Activated CD8-positive, alpha-beta memory T cell treated with anti-CD3 and anti-CD28 coated beads, Interleukin-2, amount 10 ng/mL, durations not matched to agents 7 days and 5 days (primary cell): ENCODE measurements around the gene TAF4. TPM values are rescaled to one million over a fixed set of nuclear protein-coding genes. Genes with fewer than 3 reads are reported as not detected.
"Not testable (repeated sequence)": the region's sequence is repeated elsewhere in the genome, so short reads cannot be mapped to it uniquely, and the experiment has no call there.

Experiments used
- ATAC-seq: fragments of 150-1000 bp; cut with Tn5 transposase; one replicate; pipeline ENCODE4 v1.10.0; 2021; ENCODE audit warnings: moderate library complexity
- CTCF ChIA-PET: fragments of 350-600 bp; sonication (Branson Sonifier 250); formaldehyde crosslinking; loops from one replicate; lab custom pipeline; 2021; ENCODE audit warnings: antibody characterized with exemption; lab: Charles Lee
- DNase-seq: peaks from one replicate; pipeline ENCODE4 v3.0.0-alpha.2; 2020
- H3K27ac Mint-ChIP-seq: one replicate; pipeline ENCODE4 v1.8.0; 2021; ENCODE audit warnings: mild to moderate bottlenecking, mixed read lengths
- H3K27me3 Mint-ChIP-seq: one replicate; pipeline ENCODE4 v1.8.0; 2021; ENCODE audit warnings: mixed read lengths
- H3K36me3 Mint-ChIP-seq: one replicate; pipeline ENCODE4 v1.8.0; 2021; ENCODE audit warnings: mild to moderate bottlenecking, mixed read lengths
- H3K4me1 Mint-ChIP-seq: one replicate; pipeline ENCODE4 v1.8.0; 2021; ENCODE audit warnings: mixed read lengths
- H3K4me3 Mint-ChIP-seq: one replicate; pipeline ENCODE4 v1.8.0; 2021; ENCODE audit warnings: mild to moderate bottlenecking, moderate library complexity, mixed read lengths
- H3K9me3 Mint-ChIP-seq: one replicate; pipeline ENCODE4 v1.8.0; 2022; ENCODE audit warnings: low read depth, mixed read lengths
- total RNA-seq, 2 experiments: library from RNA; stranded (reverse); gene quantifications; one replicate each; pipeline ENCODE4 v1.2.3, GENCODE V29; 2021

The TAF4 gene
- total RNA-seq, 2 experiments from 2014 or later: 21.1 to 24.2 TPM

GRCh38 chr20:61974357-61974665, 91.4 kb downstream of the TAF4 start:
- no peak overlapping the region for H3K4me3 Mint-ChIP-seq
- H3K4me1 Mint-ChIP-seq: no peaks in the 10 kb centered on the region
- H3K9me3 Mint-ChIP-seq: no peaks in the 10 kb centered on the region
- no peak overlapping the region for H3K27ac Mint-ChIP-seq
- DNase-seq (no peak), ATAC-seq (no peak)
- CTCF ChIA-PET: no interaction called here
- H3K27me3 Mint-ChIP-seq: no peaks in the 10 kb centered on the region
- peaks cover 25% of the 10 kb centered on the region for H3K36me3 Mint-ChIP-seq

- ATAC-seq (no peak), DNase-seq (no peak)
- H3K27me3 Mint-ChIP-seq: no peaks in the 10 kb centered on the region
- H3K27ac Mint-ChIP-seq: no peak overlapping the region
- peaks cover 21% of the 10 kb centered on the region for H3K36me3 Mint-ChIP-seq
- CTCF ChIA-PET: no interaction called here
- no peaks in the 10 kb centered on the region for H3K4me1 Mint-ChIP-seq
- H3K4me3 Mint-ChIP-seq: no peak overlapping the region
- no peaks in the 10 kb centered on the region for H3K9me3 Mint-ChIP-seq
These were observed 91.9 kb downstream of the TAF4 start for GRCh38 chr20:61973515-61974356.

GRCh38 chr20:61972636-61973508, 92.8 kb downstream of the TAF4 start:
- Mint-ChIP-seq H3K4me1 (no peaks in the 10 kb centered on the region), H3K4me3 (no peak overlapping the region), H3K36me3 (peaks cover 21% of the 10 kb centered on the region), H3K9me3 (no peaks in the 10 kb centered on the region), H3K27me3 (no peaks in the 10 kb centered on the region), H3K27ac (no peak overlapping the region)
- CTCF ChIA-PET: no interaction called here
- DNase-seq (no peak), ATAC-seq (no peak)

- DNase-seq, CTCF ChIA-PET, H3K4me3 Mint-ChIP-seq, H3K4me1 Mint-ChIP-seq, H3K27me3 Mint-ChIP-seq, H3K27ac Mint-ChIP-seq, ATAC-seq, H3K9me3 Mint-ChIP-seq: not testable (repeated sequence)
- peaks cover 13% of the 10 kb centered on the region for H3K36me3 Mint-ChIP-seq
These were observed 94.1 kb downstream of the TAF4 start for GRCh38 chr20:61971595-61971994.

- H3K4me1 Mint-ChIP-seq: no peaks in the 10 kb centered on the region
- H3K27me3 Mint-ChIP-seq: no peaks in the 10 kb centered on the region
- H3K9me3 Mint-ChIP-seq: no peaks in the 10 kb centered on the region
- peaks cover 13% of the 10 kb centered on the region for H3K36me3 Mint-ChIP-seq
- no peak for DNase-seq
- CTCF ChIA-PET: no interaction called here
- no peak overlapping the region for H3K27ac Mint-ChIP-seq
- H3K4me3 Mint-ChIP-seq: no peak overlapping the region
- no peak for ATAC-seq
These were observed 95.3 kb downstream of the TAF4 start for GRCh38 chr20:61970357-61970756.

- DNase-seq: no peak
- Mint-ChIP-seq H3K27ac (no peak overlapping the region), H3K27me3 (peaks cover 5% of the 10 kb centered on the region), H3K9me3 (no peaks in the 10 kb centered on the region), H3K36me3 (peaks cover 10% of the 10 kb centered on the region), H3K4me3 (no peak overlapping the region), H3K4me1 (no peaks in the 10 kb centered on the region)
- CTCF ChIA-PET: no interaction called here
- no peak for ATAC-seq
These were observed 95.9 kb downstream of the TAF4 start for GRCh38 chr20:61969806-61970205.

- Mint-ChIP-seq H3K9me3 (no peaks in the 10 kb centered on the region), H3K36me3 (peaks cover 5% of the 10 kb centered on the region), H3K27ac (no peak overlapping the region), H3K4me3 (no peak overlapping the region), H3K4me1 (no peaks in the 10 kb centered on the region), H3K27me3 (peaks cover 11% of the 10 kb centered on the region)
- ATAC-seq (no peak), DNase-seq (no peak)
- CTCF ChIA-PET: no interaction called here
These were observed 96.7 kb downstream of the TAF4 start for GRCh38 chr20:61968932-61969331.

GRCh38 chr20:61968036-61968810, 97.5 kb downstream of the TAF4 start:
- no peak overlapping the region for H3K4me3 Mint-ChIP-seq
- H3K4me1 Mint-ChIP-seq: no peaks in the 10 kb centered on the region
- no peak for ATAC-seq
- no peak overlapping the region for H3K27ac Mint-ChIP-seq
- H3K36me3 Mint-ChIP-seq: peaks cover 2% of the 10 kb centered on the region
- CTCF ChIA-PET: no interaction called here
- peaks cover 15% of the 10 kb centered on the region for H3K27me3 Mint-ChIP-seq
- no peaks in the 10 kb centered on the region for H3K9me3 Mint-ChIP-seq
- no peak for DNase-seq

GRCh38 chr20:61967300-61967699, 98.4 kb downstream of the TAF4 start:
- Mint-ChIP-seq H3K27ac (no peak overlapping the region), H3K4me1 (no peaks in the 10 kb centered on the region), H3K27me3 (peaks cover 15% of the 10 kb centered on the region), H3K4me3 (no peak overlapping the region), H3K9me3 (no peaks in the 10 kb centered on the region), H3K36me3 (peaks cover 2% of the 10 kb centered on the region)
- ATAC-seq: no peak
- CTCF ChIA-PET: no interaction called here
- DNase-seq: no peak

- ATAC-seq (no peak), DNase-seq (peak; percentile 35)
- Mint-ChIP-seq H3K4me1 (no peaks in the 10 kb centered on the region), H3K36me3 (no peaks in the 10 kb centered on the region), H3K4me3 (no peak overlapping the region), H3K27ac (no peak overlapping the region), H3K9me3 (no peaks in the 10 kb centered on the region), H3K27me3 (peaks cover 15% of the 10 kb centered on the region)
- CTCF ChIA-PET: no interaction called here
These were observed 99.0 kb downstream of the TAF4 start for GRCh38 chr20:61966492-61967244.

GRCh38 chr20:61965606-61966491, 99.8 kb downstream of the TAF4 start:
- Mint-ChIP-seq H3K27ac (no peak overlapping the region), H3K4me3 (no peak overlapping the region)

More at GRCh38 chr20:61965606-61966491, 99.8 kb downstream of the TAF4 start:
- no peaks in the 10 kb centered on the region for H3K9me3 Mint-ChIP-seq
- CTCF ChIA-PET: no interaction called here
- peak; percentile 37 for DNase-seq
- H3K27me3 Mint-ChIP-seq: peaks cover 15% of the 10 kb centered on the region
- no peak for ATAC-seq
- no peaks in the 10 kb centered on the region for H3K36me3 Mint-ChIP-seq
- H3K4me1 Mint-ChIP-seq: no peaks in the 10 kb centered on the region
